ENCODE results near the gene TNFRSF1B.

DNA sequence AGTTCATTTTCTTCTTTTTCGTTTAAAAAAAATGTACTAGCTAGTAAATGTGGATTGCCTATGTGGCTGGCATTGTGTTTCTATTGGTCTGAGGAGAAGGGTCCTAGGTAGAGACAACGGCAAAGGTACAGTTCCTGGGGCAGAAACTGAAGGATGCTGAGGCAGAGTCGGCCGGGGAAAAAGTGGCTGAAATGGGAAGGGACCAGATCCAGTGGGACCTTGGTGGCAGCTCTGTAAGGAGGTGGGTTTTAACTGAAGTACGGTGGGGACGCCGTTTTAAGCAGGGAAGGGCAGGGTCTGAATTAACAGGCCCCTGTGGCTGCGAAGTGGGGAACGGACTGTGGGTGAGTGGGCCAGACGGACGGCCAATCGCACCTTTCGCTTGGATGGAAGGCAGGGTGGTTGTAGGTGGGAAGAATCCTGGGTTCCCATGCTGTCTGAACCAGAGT, 62.6 kb downstream of the TNFRSF1B start:
- TF ChIP-seq CREB1 (IDR thresholded peaks at IDR 0.05): no peak
- no peak for TF ChIP-seq EP300 (IDR thresholded peaks at IDR 0.05; ENCODE audit: borderline replicate concordance in 1 of 2, low read depth in 2 of 2, low read length in 2 of 2)
- TF ChIP-seq, protein P1, sequence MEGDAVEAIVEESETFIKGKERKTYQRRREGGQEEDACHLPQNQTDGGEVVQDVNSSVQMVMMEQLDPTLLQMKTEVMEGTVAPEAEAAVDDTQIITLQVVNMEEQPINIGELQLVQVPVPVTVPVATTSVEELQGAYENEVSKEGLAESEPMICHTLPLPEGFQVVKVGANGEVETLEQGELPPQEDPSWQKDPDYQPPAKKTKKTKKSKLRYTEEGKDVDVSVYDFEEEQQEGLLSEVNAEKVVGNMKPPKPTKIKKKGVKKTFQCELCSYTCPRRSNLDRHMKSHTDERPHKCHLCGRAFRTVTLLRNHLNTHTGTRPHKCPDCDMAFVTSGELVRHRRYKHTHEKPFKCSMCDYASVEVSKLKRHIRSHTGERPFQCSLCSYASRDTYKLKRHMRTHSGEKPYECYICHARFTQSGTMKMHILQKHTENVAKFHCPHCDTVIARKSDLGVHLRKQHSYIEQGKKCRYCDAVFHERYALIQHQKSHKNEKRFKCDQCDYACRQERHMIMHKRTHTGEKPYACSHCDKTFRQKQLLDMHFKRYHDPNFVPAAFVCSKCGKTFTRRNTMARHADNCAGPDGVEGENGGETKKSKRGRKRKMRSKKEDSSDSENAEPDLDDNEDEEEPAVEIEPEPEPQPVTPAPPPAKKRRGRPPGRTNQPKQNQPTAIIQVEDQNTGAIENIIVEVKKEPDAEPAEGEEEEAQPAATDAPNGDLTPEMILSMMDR (IDR thresholded peaks at IDR 0.05; ENCODE audit: control extremely low read depth in 1 of 3, insufficient read depth in 1 of 3, low read depth in 1 of 3, low read length in 3 of 3): no peak
- no peak for TF ChIP-seq EZH2 (IDR thresholded peaks at IDR 0.05; ENCODE audit: low read depth, low read length, severe bottlenecking)
- no peak for TF ChIP-seq RFX5 (IDR thresholded peaks at IDR 0.05; ENCODE audit: borderline replicate concordance, low read depth, low read length)
- no peak for TF ChIP-seq HDAC2 (IDR thresholded peaks at IDR 0.05; ENCODE audit: borderline replicate concordance in 1 of 2, low read depth in 2 of 2, low read length in 2 of 2)

Measured in H1 (cell line).